ENCODE results near the gene DNLZ. TPM values are rescaled to one million over a fixed set of nuclear protein-coding genes. Genes with fewer than 3 reads are reported as not detected.

DNLZ gene
- total and polyA plus RNA-seq, 3 experiments from 2014 or later = 40.6 to 65.6 (median 43.0) TPM

DNA sequence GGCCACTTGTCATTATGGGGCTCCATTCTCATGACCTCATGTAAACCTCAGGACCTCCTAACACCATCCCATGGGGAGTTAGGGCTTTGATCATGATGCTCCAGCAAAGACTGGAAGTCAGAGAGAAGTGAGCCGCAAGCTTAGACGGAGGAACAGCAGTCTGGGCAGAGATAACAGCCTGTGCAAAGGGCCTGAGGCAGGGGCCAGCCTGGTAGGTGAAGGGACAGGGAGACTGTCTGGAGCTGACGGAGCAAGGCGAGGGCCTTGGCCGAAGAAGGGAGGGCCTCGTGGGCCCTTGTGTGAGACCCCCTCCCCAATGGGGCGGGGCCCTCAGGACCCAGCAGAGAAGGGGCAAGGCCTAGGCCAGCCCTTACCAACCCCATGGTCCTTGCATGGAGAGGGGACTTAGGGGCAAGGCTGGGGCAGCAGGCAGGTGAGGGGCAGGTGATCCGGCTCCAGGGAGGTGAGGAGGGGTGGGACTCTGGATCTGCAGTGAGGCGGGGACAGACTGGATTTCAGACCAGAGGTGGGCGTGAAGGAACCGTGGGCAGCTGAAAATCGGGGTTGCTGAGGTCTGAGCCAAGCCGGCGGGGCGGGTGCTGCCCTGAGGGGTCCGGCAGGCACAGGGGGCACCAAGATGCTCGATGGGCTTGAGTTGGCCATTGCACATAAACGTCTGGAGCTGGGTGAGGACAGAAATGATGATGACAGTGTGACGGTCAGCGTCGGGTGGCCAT lies 18.8 kb downstream of the DNLZ start:
- Mint-ChIP-seq H3K9me3 (no peaks in the 10 kb centered on the region), H3K27ac (peak overlapping the region in 1 of 8 donors; percentile 36), H3K27me3 (no peaks in the 10 kb centered on the region), H3K4me1 (peaks cover 0 to 3% (median 0%) of the 10 kb centered on the region in 3 donors), H3K36me3 (no peaks in the 10 kb centered on the region), H3K4me3 (no peak overlapping the region)
- no peak for DNase-seq
- Histone ChIP-seq H3K36me3 (ENCODE audit: insufficient read depth, low read length) (no peaks in the 10 kb centered on the region), H3K4me1 (ENCODE audit: insufficient read depth, low read length) (no peaks in the 10 kb centered on the region), H3K9me3 (ENCODE audit: low read length) (no peaks in the 10 kb centered on the region), H3K27me3 (ENCODE audit: insufficient read depth, low read length, poor library complexity, severe bottlenecking) (no peaks in the 10 kb centered on the region), H3K27ac (ENCODE audit: low read depth, low read length) (no peak overlapping the region), H3K4me3 (ENCODE audit: low read length) (no peak overlapping the region)
- POLR2A ChIA-PET = no interaction called here
- CTCF ChIA-PET = interaction anchor here (0.7 kb wide), 1 partner anchor 12 kb away, joined by 3 read pairs; no protein-coding TSS in a partner anchor

DNA sequence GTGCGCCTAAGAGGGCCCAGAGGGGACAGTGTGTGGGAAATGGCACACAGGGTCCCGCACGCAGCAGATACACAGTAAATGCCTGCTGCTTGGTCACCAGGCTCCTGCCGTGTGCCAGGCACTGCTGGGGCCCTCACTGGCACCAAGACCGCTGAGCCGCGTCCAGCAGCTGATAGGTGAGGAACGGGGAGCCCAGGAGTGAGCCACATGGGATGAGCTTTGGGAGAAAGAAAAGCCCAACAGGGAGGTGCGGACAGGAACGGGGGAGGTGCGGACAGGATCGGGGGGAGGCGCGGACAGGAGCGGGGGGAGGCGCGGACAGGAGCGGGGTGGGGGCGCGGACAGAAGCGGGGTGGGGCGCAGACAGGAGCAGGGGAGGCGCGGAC lies 19.7 kb downstream of the DNLZ start:
- Histone ChIP-seq H3K4me1 (ENCODE audit: insufficient read depth, low read length) (no peaks in the 10 kb centered on the region), H3K4me3 (ENCODE audit: low read length) (no peak overlapping the region), H3K27me3 (ENCODE audit: insufficient read depth, low read length, poor library complexity, severe bottlenecking) (no peaks in the 10 kb centered on the region), H3K36me3 (ENCODE audit: insufficient read depth, low read length) (no peaks in the 10 kb centered on the region), H3K27ac (ENCODE audit: low read depth, low read length) (no peak overlapping the region), H3K9me3 (ENCODE audit: low read length) (no peaks in the 10 kb centered on the region)
- CTCF ChIA-PET = no interaction called here
- no peak overlapping the region for H3K27ac Mint-ChIP-seq
- H3K4me1 Mint-ChIP-seq = peaks cover 0 to 3% (median 0%) of the 10 kb centered on the region in 3 donors
- H3K4me3 Mint-ChIP-seq = no peak overlapping the region
- no peaks in the 10 kb centered on the region for H3K27me3 Mint-ChIP-seq
- H3K36me3 Mint-ChIP-seq = no peaks in the 10 kb centered on the region
- H3K9me3 Mint-ChIP-seq = no peaks in the 10 kb centered on the region
- DNase-seq = no peak
- POLR2A ChIA-PET = no interaction called here

DNA sequence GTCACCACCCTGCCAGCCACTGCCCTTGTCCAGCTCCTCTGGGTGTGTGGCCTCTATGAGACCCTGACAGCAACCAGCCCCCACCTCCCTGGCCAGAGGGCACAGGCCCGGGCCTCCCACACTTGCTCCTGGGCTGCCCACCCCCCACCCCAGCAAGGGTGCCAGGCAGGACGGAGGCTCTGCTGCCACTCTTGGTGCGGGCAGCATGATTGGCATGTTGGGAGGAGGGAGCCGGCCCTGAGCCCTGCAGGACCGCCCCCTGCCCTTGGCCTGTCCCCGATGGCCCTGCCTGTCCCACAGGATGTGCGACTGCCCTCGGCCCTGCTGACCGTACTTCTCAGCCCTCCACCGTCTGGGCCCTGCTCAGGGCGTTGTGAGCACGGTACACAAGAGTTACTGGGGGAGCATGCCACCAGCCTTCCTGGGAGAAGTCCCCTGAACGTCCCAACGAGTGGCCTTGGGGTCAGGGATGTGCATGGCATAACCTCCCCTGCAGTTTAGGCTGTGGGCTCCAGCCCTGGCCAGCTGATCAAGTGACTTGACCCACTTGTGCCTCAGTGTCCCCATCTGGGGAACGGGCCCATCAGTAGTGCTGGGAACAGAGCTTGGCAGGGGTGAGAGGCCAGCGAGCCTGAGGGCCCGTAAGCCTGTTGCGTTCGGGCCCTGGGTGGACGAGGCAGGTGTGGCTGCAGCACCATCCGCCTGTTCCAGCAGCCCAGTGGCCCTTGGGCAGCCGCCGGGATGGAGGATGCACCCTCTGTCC lies 20.2 kb downstream of the DNLZ start:
- Histone ChIP-seq H3K27me3 (ENCODE audit: insufficient read depth, low read length, poor library complexity, severe bottlenecking) (no peaks in the 10 kb centered on the region), H3K36me3 (ENCODE audit: insufficient read depth, low read length) (no peaks in the 10 kb centered on the region), H3K9me3 (ENCODE audit: low read length) (no peaks in the 10 kb centered on the region), H3K4me3 (ENCODE audit: low read length) (no peak overlapping the region), H3K27ac (ENCODE audit: low read depth, low read length) (peak overlapping the region; percentile 51), H3K4me1 (ENCODE audit: insufficient read depth, low read length) (no peaks in the 10 kb centered on the region)
- ChIA-PET POLR2A (no interaction called here), CTCF (no interaction called here)
- Mint-ChIP-seq H3K4me1 (peaks cover 0 to 3% (median 0%) of the 10 kb centered on the region in 3 donors), H3K36me3 (no peaks in the 10 kb centered on the region), H3K4me3 (no peak overlapping the region), H3K27me3 (no peaks in the 10 kb centered on the region), H3K27ac (no peak overlapping the region), H3K9me3 (no peaks in the 10 kb centered on the region)
- DNase-seq = no peak

DNA sequence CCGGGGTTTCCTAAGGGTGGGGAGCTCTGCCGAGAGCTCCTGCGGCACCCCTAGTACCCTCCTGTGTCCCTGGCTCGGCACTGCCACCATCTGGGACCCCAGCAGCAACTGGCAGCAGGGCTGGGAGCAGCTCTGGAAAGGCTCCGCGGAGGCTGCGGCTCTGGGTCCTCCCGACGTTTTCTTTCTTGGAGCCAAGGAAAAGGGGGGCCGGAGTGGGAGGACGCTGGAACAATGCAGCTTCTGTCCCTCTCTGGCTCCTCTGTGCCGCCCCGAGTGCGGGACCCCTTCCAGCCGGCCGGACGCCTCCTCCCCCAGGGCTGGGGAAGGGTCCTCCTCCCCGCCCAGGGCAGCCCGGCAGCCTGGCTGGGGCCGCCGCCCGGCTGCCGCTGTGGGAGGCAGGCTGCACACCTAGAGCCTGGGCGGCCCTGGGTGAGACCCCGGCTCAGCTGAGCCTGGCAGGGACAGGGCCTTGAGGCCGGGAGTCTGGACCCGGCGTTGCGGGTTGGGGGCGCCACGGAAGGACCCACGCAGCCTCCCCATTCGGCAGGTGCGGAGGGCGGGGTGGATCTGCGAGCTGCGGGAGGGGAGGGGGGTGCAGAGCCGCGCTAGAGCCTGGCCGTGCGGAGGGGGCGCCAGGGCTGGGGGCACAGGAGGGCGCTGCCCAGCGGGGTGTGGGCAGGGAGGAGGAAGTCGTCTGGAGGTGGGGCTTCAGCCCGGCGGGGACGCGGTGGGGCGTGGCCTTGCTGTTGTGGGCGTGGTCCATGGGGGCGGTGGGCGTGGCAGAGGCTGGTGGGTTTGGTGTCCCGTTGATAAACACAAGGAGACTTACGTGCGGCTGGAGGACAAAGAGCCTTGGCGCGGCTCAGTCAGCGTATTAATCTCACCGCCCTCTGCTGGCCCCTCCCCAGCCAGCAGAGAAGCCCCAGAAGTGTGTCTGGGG lies 21.1 kb downstream of the DNLZ start:
- Mint-ChIP-seq H3K36me3 (no peaks in the 10 kb centered on the region), H3K9me3 (no peaks in the 10 kb centered on the region), H3K27me3 (no peaks in the 10 kb centered on the region), H3K4me3 (no peak overlapping the region), H3K27ac (no peak overlapping the region), H3K4me1 (peaks cover 0 to 3% (median 0%) of the 10 kb centered on the region in 3 donors)
- Histone ChIP-seq H3K36me3 (ENCODE audit: insufficient read depth, low read length) (no peaks in the 10 kb centered on the region), H3K4me1 (ENCODE audit: insufficient read depth, low read length) (no peaks in the 10 kb centered on the region), H3K27me3 (ENCODE audit: insufficient read depth, low read length, poor library complexity, severe bottlenecking) (no peaks in the 10 kb centered on the region), H3K27ac (ENCODE audit: low read depth, low read length) (peak overlapping the region; percentile 51), H3K9me3 (ENCODE audit: low read length) (no peaks in the 10 kb centered on the region), H3K4me3 (ENCODE audit: low read length) (no peak overlapping the region)
- peak; percentile 31 to 67 (median 36) for DNase-seq
- ChIA-PET CTCF (no interaction called here), POLR2A (no interaction called here)

DNA sequence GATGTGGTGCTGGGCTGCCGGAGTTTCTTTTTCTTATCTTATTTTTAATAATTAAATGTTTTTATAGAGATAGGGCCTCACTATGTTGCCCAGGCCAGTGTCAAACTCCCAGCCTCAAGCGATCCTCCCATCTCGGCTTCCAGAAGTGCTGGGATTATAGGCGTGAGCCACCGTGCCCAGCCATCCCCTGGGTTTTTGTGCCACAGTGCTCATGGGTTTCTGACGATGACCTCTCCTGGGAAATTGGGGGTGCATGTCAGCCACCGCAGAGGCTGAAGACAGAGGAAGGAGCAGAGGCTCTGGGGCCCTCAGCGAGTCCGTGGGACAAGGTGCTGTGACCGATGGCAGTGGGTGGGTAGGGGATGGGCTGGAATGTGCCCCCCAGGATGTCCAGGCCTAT lies 21.8 kb downstream of the DNLZ start:
- H3K36me3 Mint-ChIP-seq = no peaks in the 10 kb centered on the region

DNA sequence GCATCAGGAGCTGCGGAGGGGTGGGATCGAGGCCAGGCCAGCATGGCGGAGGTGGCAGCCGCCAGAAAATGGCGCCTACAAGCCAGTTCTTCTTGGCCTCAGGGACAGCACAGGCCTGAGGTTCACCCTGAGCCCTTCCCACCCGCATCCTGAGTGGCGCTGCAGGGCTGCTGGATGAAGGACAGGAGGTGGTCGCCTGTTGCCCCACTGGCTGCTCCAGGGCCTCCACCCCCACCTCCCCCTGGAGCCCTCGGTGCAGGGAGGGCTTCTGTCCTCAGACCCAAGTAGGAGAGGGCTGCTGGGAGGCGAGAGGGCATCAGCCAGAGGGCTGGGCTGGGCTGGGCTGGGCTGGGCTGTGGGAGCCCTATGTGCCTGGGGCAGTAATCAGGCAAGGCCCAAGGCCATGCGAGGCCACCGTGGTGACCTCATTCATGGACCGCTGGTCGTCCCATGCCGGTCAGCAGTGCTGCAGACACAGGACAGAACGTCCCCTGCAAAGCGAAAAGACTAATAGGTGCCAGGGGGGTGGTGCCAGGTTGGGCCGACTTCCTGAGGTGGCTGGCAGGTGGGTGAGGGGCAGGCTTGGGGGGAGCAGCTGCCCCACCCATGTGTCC lies 22.4 kb downstream of the DNLZ start:
- Mint-ChIP-seq H3K4me1 (peaks cover 0 to 3% (median 0%) of the 10 kb centered on the region in 3 donors), H3K36me3 (no peaks in the 10 kb centered on the region), H3K27ac (no peak overlapping the region), H3K27me3 (no peaks in the 10 kb centered on the region), H3K4me3 (no peak overlapping the region), H3K9me3 (no peaks in the 10 kb centered on the region)
- no peak overlapping the region for H3K27ac ChIP-seq (ENCODE audit: low read depth, low read length)
- H3K36me3 ChIP-seq (ENCODE audit: insufficient read depth, low read length) = no peaks in the 10 kb centered on the region
- no peaks in the 10 kb centered on the region for H3K4me1 ChIP-seq (ENCODE audit: insufficient read depth, low read length)
- no peaks in the 10 kb centered on the region for H3K9me3 ChIP-seq (ENCODE audit: low read length)
- no peak overlapping the region for H3K4me3 ChIP-seq (ENCODE audit: low read length)
- DNase-seq = no peak
- H3K27me3 ChIP-seq (ENCODE audit: insufficient read depth, low read length, poor library complexity, severe bottlenecking) = no peaks in the 10 kb centered on the region
- POLR2A ChIA-PET = no interaction called here
- CTCF ChIA-PET = no interaction called here

More for the DNA sequence above, 21.8 kb downstream of the DNLZ start:
- Histone ChIP-seq H3K27ac (ENCODE audit: low read depth, low read length) (no peak overlapping the region), H3K4me3 (ENCODE audit: low read length) (no peak overlapping the region), H3K4me1 (ENCODE audit: insufficient read depth, low read length) (no peaks in the 10 kb centered on the region), H3K9me3 (ENCODE audit: low read length) (no peaks in the 10 kb centered on the region), H3K27me3 (ENCODE audit: insufficient read depth, low read length, poor library complexity, severe bottlenecking) (no peaks in the 10 kb centered on the region), H3K36me3 (ENCODE audit: insufficient read depth, low read length) (no peaks in the 10 kb centered on the region)
- ChIA-PET CTCF (no interaction called here), POLR2A (no interaction called here)
- H3K4me1 Mint-ChIP-seq = peaks cover 0 to 3% (median 0%) of the 10 kb centered on the region in 3 donors
- H3K4me3 Mint-ChIP-seq = no peak overlapping the region
- H3K27me3 Mint-ChIP-seq = no peaks in the 10 kb centered on the region
- H3K9me3 Mint-ChIP-seq = no peaks in the 10 kb centered on the region
- no peak for DNase-seq
- peak overlapping the region in 1 of 8 donors; percentile 24 for H3K27ac Mint-ChIP-seq

DNA sequence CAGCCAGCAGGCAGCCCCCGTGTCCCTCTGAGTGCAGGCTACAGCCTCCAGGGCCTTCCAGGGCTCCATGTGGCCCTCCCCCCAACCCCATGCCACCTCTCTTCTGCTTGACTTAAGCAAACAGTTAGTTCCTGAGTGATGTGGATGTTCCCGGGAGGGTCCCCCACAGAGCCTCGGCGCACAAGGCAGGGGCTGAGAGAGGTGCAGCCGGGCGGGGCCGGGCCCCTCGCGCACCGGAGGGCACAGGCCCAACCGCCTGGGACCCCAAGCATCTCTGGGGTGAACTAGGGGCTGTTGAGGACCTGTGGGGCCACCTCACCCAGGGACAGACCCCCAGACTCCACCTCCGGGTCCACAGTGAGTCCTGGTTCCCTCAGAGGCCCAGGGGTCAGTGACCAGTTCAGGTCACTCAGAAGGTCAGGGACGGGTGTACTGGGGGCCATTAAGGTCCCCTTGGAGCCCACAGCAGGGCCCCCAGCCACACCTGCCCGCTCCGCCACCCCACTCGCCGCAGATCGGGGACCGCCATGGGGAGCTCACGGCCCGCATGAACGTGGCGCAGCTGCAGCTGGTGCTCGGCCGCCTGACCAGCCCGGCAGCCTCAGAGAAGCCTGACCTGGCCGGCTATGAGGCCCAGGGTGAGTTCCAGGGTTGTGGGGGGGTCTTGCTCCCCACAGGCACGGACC lies 23.0 kb downstream of the DNLZ start:
- Mint-ChIP-seq H3K36me3 (no peaks in the 10 kb centered on the region), H3K4me3 (no peak overlapping the region), H3K4me1 (peaks cover 0 to 3% (median 0%) of the 10 kb centered on the region in 3 donors), H3K27me3 (no peaks in the 10 kb centered on the region), H3K27ac (no peak overlapping the region), H3K9me3 (no peaks in the 10 kb centered on the region)
- no peaks in the 10 kb centered on the region for H3K4me1 ChIP-seq (ENCODE audit: insufficient read depth, low read length)
- H3K27me3 ChIP-seq (ENCODE audit: insufficient read depth, low read length, poor library complexity, severe bottlenecking) = no peaks in the 10 kb centered on the region
- no peak for DNase-seq
- no peaks in the 10 kb centered on the region for H3K9me3 ChIP-seq (ENCODE audit: low read length)
- H3K36me3 ChIP-seq (ENCODE audit: insufficient read depth, low read length) = no peaks in the 10 kb centered on the region
- no peak overlapping the region for H3K27ac ChIP-seq (ENCODE audit: low read depth, low read length)
- ChIA-PET POLR2A (no interaction called here), CTCF (no interaction called here)
- H3K4me3 ChIP-seq (ENCODE audit: low read length) = no peak overlapping the region
